ENCODE data around the gene FNDC3B. TPM values are rescaled to one million over a fixed set of nuclear protein-coding genes. Genes with fewer than 3 reads are reported as not detected.

Gene FNDC3B
- total and polyA plus RNA-seq, 2 donors (not counting 1 experiment from before 2014, with no cell fraction given): 1.2 to 9.2 TPM

- no peak overlapping the region for H3K27ac Mint-ChIP-seq
- Histone ChIP-seq H3K4me2 (replicated peaks; ENCODE audit: low read depth, low read length, poor library complexity, severe bottlenecking) (peak overlapping the region; percentile 65), H4K20me1 (ENCODE audit: control insufficient read depth, insufficient read depth, low read length, poor library complexity, severe bottlenecking) (no peaks in the 10 kb centered on the region), H3K4me1 (ENCODE audit: control insufficient read depth in 2 of 2, insufficient read depth in 2 of 2, low read length in 2 of 2) (peaks cover 19 to 23% of the 10 kb centered on the region in 2 donors), H3K27me3 (replicated peaks in 1 of 4; ENCODE audit: control extremely low read depth in 1 of 4, control insufficient read depth in 3 of 4, insufficient read depth in 4 of 4, low read length in 3 of 4) (peaks cover 0 to 31% (median 23%) of the 10 kb centered on the region in 4 experiments), H3K9me3 (ENCODE audit: control extremely low read depth in 1 of 3, control insufficient read depth in 2 of 3, insufficient read depth in 1 of 3, low read length in 2 of 3) (peaks cover 0 to 3% (median 0%) of the 10 kb centered on the region in 3 donors), H3K27ac (ENCODE audit: low read length in 2 of 2) (no peak overlapping the region), H3K9ac (ENCODE audit: low read length) (peak overlapping the region; percentile 46), H2AFZ (ENCODE audit: insufficient read depth, low read depth, low read length, poor library complexity, severe bottlenecking) (no peak overlapping the region), H3K79me2 (ENCODE audit: control insufficient read depth, insufficient read depth, low read length) (no peaks in the 10 kb centered on the region), H3K4me3 (ENCODE audit: control extremely low read depth in 1 of 5, extremely low read depth in 1 of 5, insufficient read depth in 1 of 5, low read depth in 2 of 5, low read length in 4 of 5) (peak overlapping the region; percentile 2 to 47 (median 40)), H3K36me3 (replicated peaks in 1 of 2; ENCODE audit: control extremely low read depth in 1 of 2, control insufficient read depth in 1 of 2, extremely low read depth in 1 of 2, insufficient read depth in 2 of 2, low read length in 1 of 2) (no peaks in the 10 kb centered on the region)
- H3K4me3 Mint-ChIP-seq: peak overlapping the region; percentile 79
- ATAC-seq (ENCODE audit: low read depth) (peak; percentile 94), DNase-seq (peak; percentile 71)
- intact Hi-C loops (cut with micrococcal nuclease): loop anchor here (1.0 kb wide), 1 partner anchor 22 kb away; the partner anchor contains the start of gene FNDC3B
- TF ChIP-seq CTCF (IDR thresholded peaks at IDR 0.05): no peak
- WGBS (ENCODE audit: insufficient coverage): 50% methylated on average over 1 of the region's 4 CpGs
- POLR2A ChIA-PET: no interaction called here
- H3K27me3 Mint-ChIP-seq: peaks cover 26% of the 10 kb centered on the region
- CTCF ChIA-PET: interaction anchor here (0.7 kb wide), 1 partner anchor 23 kb away, joined by 3 read pairs; no protein-coding TSS in a partner anchor
- H3K4me1 Mint-ChIP-seq: peaks cover 26% of the 10 kb centered on the region
- H3K9me3 Mint-ChIP-seq (ENCODE audit: insufficient read depth): no peaks in the 10 kb centered on the region
These were observed 22.4 kb downstream of the FNDC3B start for GRCh38 chr3:172061724-172062184.

DNA sequence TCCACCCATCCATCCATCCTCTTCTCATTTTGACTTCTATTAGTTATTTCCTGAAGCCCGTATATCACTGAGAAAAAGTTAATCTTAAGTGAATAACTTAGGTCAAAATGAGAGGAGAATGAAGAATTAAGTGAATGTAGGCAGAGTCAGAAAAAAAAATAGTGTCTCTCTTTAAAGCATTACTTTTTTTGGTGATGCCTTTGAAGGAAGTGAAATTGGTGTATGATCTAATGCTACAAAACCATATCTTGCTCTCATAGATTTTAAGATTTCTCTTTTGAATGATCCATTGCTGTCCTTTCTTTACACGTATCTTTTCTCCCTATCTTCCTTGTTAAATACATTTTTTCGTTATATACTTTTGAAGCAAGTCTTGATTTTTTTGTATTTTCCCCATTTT lies 23.4 kb downstream of the FNDC3B start:
- Histone ChIP-seq H3K4me3 (ENCODE audit: control extremely low read depth in 1 of 5, extremely low read depth in 1 of 5, insufficient read depth in 1 of 5, low read depth in 2 of 5, low read length in 4 of 5) (peak overlapping the region in 1 of 5 experiments; percentile 47), H2AFZ (ENCODE audit: insufficient read depth, low read depth, low read length, poor library complexity, severe bottlenecking) (no peak overlapping the region), H3K4me1 (ENCODE audit: control insufficient read depth in 2 of 2, insufficient read depth in 2 of 2, low read length in 2 of 2) (peaks cover 19 to 23% of the 10 kb centered on the region in 2 donors), H3K79me2 (ENCODE audit: control insufficient read depth, insufficient read depth, low read length) (no peaks in the 10 kb centered on the region), H3K36me3 (replicated peaks in 1 of 2; ENCODE audit: control extremely low read depth in 1 of 2, control insufficient read depth in 1 of 2, extremely low read depth in 1 of 2, insufficient read depth in 2 of 2, low read length in 1 of 2) (no peaks in the 10 kb centered on the region), H3K9me3 (ENCODE audit: control extremely low read depth in 1 of 3, control insufficient read depth in 2 of 3, insufficient read depth in 1 of 3, low read length in 2 of 3) (peaks cover 0 to 3% (median 0%) of the 10 kb centered on the region in 3 donors), H3K9ac (ENCODE audit: low read length) (no peak overlapping the region), H4K20me1 (ENCODE audit: control insufficient read depth, insufficient read depth, low read length, poor library complexity, severe bottlenecking) (no peaks in the 10 kb centered on the region), H3K4me2 (replicated peaks; ENCODE audit: low read depth, low read length, poor library complexity, severe bottlenecking) (peak overlapping the region; percentile 65), H3K27ac (ENCODE audit: low read length in 2 of 2) (no peak overlapping the region), H3K27me3 (replicated peaks in 1 of 4; ENCODE audit: control extremely low read depth in 1 of 4, control insufficient read depth in 3 of 4, insufficient read depth in 4 of 4, low read length in 3 of 4) (peaks cover 0 to 31% (median 23%) of the 10 kb centered on the region in 4 experiments)
- ATAC-seq (ENCODE audit: low read depth) (no peak), DNase-seq (no peak)
- H3K27me3 Mint-ChIP-seq: peaks cover 26% of the 10 kb centered on the region
- H3K9me3 Mint-ChIP-seq (ENCODE audit: insufficient read depth): no peaks in the 10 kb centered on the region
- WGBS (ENCODE audit: insufficient coverage): no CpG with 5 or more reads among the region's 3 CpGs
- peak overlapping the region; percentile 60 for H3K4me3 Mint-ChIP-seq
- H3K4me1 Mint-ChIP-seq: peaks cover 26% of the 10 kb centered on the region
- intact Hi-C loops (cut with micrococcal nuclease): loop anchor here (1.0 kb wide), 1 partner anchor 23 kb away; the partner anchor contains the start of gene FNDC3B
- no peak for TF ChIP-seq CTCF (IDR thresholded peaks at IDR 0.05)
- TF ChIP-seq EZH2 (IDR thresholded peaks at IDR 0.05; ENCODE audit: borderline replicate concordance, insufficient read depth, low read depth, low read length, poor library complexity, severe bottlenecking): no peak
- ChIA-PET CTCF (no interaction called here), POLR2A (no interaction called here)
- no peak overlapping the region for H3K27ac Mint-ChIP-seq

Data from B cell (primary cell).